Liver (tissue), 9 donors: ENCODE data around the gene PRR30. TPM values are rescaled to one million over a fixed set of nuclear protein-coding genes. Genes with fewer than 3 reads are reported as not detected.

Experiments
- DNase-seq: peaks from one replicate; pipeline ENCODE4 v3.0.0-alpha.2; 2017; ENCODE audit warnings: low spot score
- H3K27ac ChIP-seq, 2 donors: one replicate each; pipeline ENCODE4 v1.7.0; 2013; ENCODE audit warnings: inconsistent platforms in 2 of 2, low read length in 2 of 2, control low read depth in 1 of 2, low read depth in 1 of 2, mild to moderate bottlenecking in 1 of 2
- H3K27me3 ChIP-seq, 4 donors: one replicate each; pipeline versions ENCODE4 v1.6.1 to v1.7.0; 2013; ENCODE audit warnings: low read length in 3 of 4, inconsistent platforms in 1 of 4, mild to moderate bottlenecking in 1 of 4, moderate library complexity in 1 of 4; ENCODE audit not compliant: control insufficient read depth in 4 of 4, insufficient read depth in 4 of 4
- H3K36me3 ChIP-seq, 4 donors: one replicate each; pipeline versions ENCODE4 v1.6.1 to v1.7.0; 2013; ENCODE audit warnings: low read length in 3 of 4, mild to moderate bottlenecking in 3 of 4, low read depth in 1 of 4, moderate library complexity in 1 of 4; ENCODE audit not compliant: control insufficient read depth in 4 of 4, insufficient read depth in 3 of 4
- H3K4me1 ChIP-seq, 4 donors: one replicate each; pipeline versions ENCODE4 v1.6.1 to v1.7.0; 2013; ENCODE audit warnings: low read length in 3 of 4, mild to moderate bottlenecking in 3 of 4, moderate library complexity in 1 of 4; ENCODE audit not compliant: control insufficient read depth in 4 of 4, insufficient read depth in 4 of 4
- H3K4me3 ChIP-seq, 3 donors: one replicate each; pipeline versions ENCODE4 v1.6.1 to v1.7.0; 2013; ENCODE audit warnings: low read length in 3 of 3, control low read depth in 1 of 3, low read depth in 1 of 3, mild to moderate bottlenecking in 1 of 3
- H3K9ac ChIP-seq, 2 donors: one replicate each; pipeline ENCODE4 v1.7.0; 2013; ENCODE audit warnings: low read length in 2 of 2, mild to moderate bottlenecking in 2 of 2, moderate library complexity in 2 of 2, control low read depth in 1 of 2, low read depth in 1 of 2
- H3K9me3 ChIP-seq, 4 donors: one replicate each; pipeline versions ENCODE4 v1.6.1 to v1.7.0; 2013; ENCODE audit warnings: low read length in 3 of 4; ENCODE audit not compliant: control insufficient read depth in 4 of 4
- ATF3 ChIP-seq: IDR thresholded peaks from 2 replicates; pipeline ENCODE4 v1.6.1; 2016; ENCODE audit warnings: antibody characterized with exemption
- CTCF ChIP-seq: fragments of 150-350 bp; IDR thresholded peaks from 2 replicates; pipeline ENCODE4 v1.5.1; 2017; ENCODE audit warnings: improper control_type of control experiment, low read depth, low read length; ENCODE audit not compliant: missing input control
- EGR1 ChIP-seq, 2 donors: IDR thresholded peaks; 2 replicates each; pipeline ENCODE4 v1.6.1; 2016 to 2018; ENCODE audit warnings: antibody characterized with exemption in 2 of 2, low read depth in 2 of 2
- FOXA1 ChIP-seq: IDR thresholded peaks from 2 replicates; pipeline ENCODE4 v1.6.1; 2016; ENCODE audit warnings: antibody characterized with exemption
- FOXA2 ChIP-seq: IDR thresholded peaks from 2 replicates; pipeline ENCODE4 v1.6.1; 2016; ENCODE audit warnings: antibody characterized with exemption
- GABPA ChIP-seq, 2 donors: IDR thresholded peaks in 1 of 2; conservative IDR thresholded peaks in 1 of 2; 2 replicates each; pipeline ENCODE4 v1.6.1; 2016; ENCODE audit warnings: antibody characterized with exemption in 2 of 2, mild to moderate bottlenecking in 1 of 2, moderate library complexity in 1 of 2
- HNF4G ChIP-seq: IDR thresholded peaks from 2 replicates; pipeline ENCODE4 v1.6.1; 2016; ENCODE audit warnings: antibody characterized with exemption
- MAX ChIP-seq: IDR thresholded peaks from 2 replicates; pipeline ENCODE4 v1.6.1; 2016; ENCODE audit warnings: antibody characterized with exemption
- NR2F2 ChIP-seq: IDR thresholded peaks from 2 replicates; pipeline ENCODE4 v1.6.1; 2016; ENCODE audit warnings: antibody characterized with exemption
- RAD21 ChIP-seq, 2 donors: IDR thresholded peaks; 2 replicates each; pipeline ENCODE4 v1.6.1; 2016; ENCODE audit warnings: antibody characterized with exemption in 2 of 2, mild to moderate bottlenecking in 2 of 2
- REST ChIP-seq: IDR thresholded peaks from 2 replicates; pipeline ENCODE4 v1.6.1; 2016; ENCODE audit warnings: antibody characterized with exemption, mild to moderate bottlenecking
- RXRA ChIP-seq, 2 donors: IDR thresholded peaks; 2 replicates each; pipeline ENCODE4 v1.6.1; 2017 to 2018; ENCODE audit warnings: antibody characterized with exemption in 2 of 2, mild to moderate bottlenecking in 1 of 2
- SP1 ChIP-seq: IDR thresholded peaks from 2 replicates; pipeline ENCODE4 v1.6.1; 2018; ENCODE audit warnings: antibody characterized with exemption, mild to moderate bottlenecking
- ZBTB33 ChIP-seq: IDR thresholded peaks from 2 replicates; pipeline ENCODE4 v1.6.1; 2016; ENCODE audit warnings: antibody characterized with exemption
- WGBS: extraction: QIAGEN DNeasy Blood & Tissue Kit; methylation state at CpG from one replicate; pipeline ENCODE4 v1.1.7; 2013; 5-methylcytosine and 5-hydroxymethylcytosine counted together
- polyA plus RNA-seq, 2 donors: library from polyadenylated mRNA; stranded (reverse) in 1 of 2; unstranded in 1 of 2; fragments of 200-250 nt in 1 of 2; fragments of >200 nt in 1 of 2; fragmentation: Nextera tagmentation in 1 of 2; extraction: Ambion mirVana in 1 of 2; gene quantifications; one replicate each; pipeline versions ENCODE4 v1.2.1 to v1.2.3, GENCODE V29; 2013 to 2015
- total RNA-seq, 2 donors: library from RNA; depleted of rRNA; stranded (reverse); fragments of >200 nt; gene quantifications; one replicate each; pipeline ENCODE4 v1.2.3, GENCODE V29; 2014
- donor health status: healthy.
- donor health status: healthy.
- donor health status: healthy.
- donor health status: healthy.
- donor health status: healthy.

PRR30 gene
- total and polyA plus RNA-seq, 4 donors, result not detected

GRCh38 chr2:27178469-27178868 lies 39.3 kb upstream of the PRR30 start:
- Histone ChIP-seq H3K4me1 (peaks cover 10 to 23% (median 17%) of the 10 kb centered on the region in 4 donors), H3K27ac (peak overlapping the region; percentile 92 to 97), H3K4me3 (no peak overlapping the region), H3K36me3 (no peaks in the 10 kb centered on the region), H3K9ac (no peak overlapping the region), H3K9me3 (no peaks in the 10 kb centered on the region), H3K27me3 (no peaks in the 10 kb centered on the region)
- 93% methylated on average over 3 of the region's 3 CpGs for WGBS
- TF ChIP-seq RXRA (IDR thresholded peaks at IDR 0.05) (no peak), EGR1 (IDR thresholded peaks at IDR 0.05; ENCODE audit: low read depth in 2 of 2) (no peak), ZBTB33 (no peak), ATF3 (no peak), FOXA1 (no peak), SP1 (no peak), HNF4G (no peak), RAD21 (IDR thresholded peaks at IDR 0.05) (no peak), NR2F2 (no peak), FOXA2 (no peak), GABPA (IDR thresholded peaks at IDR 0.05 in 1 of 2, conservative IDR thresholded peaks at IDR 0.05 in 1 of 2) (no peak), CTCF (no peak), MAX (no peak), REST (no peak)
- no peak for DNase-seq

- no peaks in the 10 kb centered on the region for H3K27me3 ChIP-seq
- H3K4me1 ChIP-seq, result peaks cover 10 to 20% (median 17%) of the 10 kb centered on the region in 4 donors
- no peaks in the 10 kb centered on the region for H3K9me3 ChIP-seq
- no peak overlapping the region for H3K9ac ChIP-seq
- no peak overlapping the region for H3K4me3 ChIP-seq
- DNase-seq, result no peak
- no peaks in the 10 kb centered on the region for H3K36me3 ChIP-seq
- WGBS, result 39% methylated on average over 15 of the region's 15 CpGs
- H3K27ac ChIP-seq, result peak overlapping the region; percentile 56 to 97
- TF ChIP-seq CTCF (no peak), REST (peak; percentile 18), HNF4G (peak; percentile 36)
These were observed 38.5 kb upstream of the PRR30 start for GRCh38 chr2:27177441-27178351.
